Sigmoid colon (tissue), 7 donors: Measurements from ENCODE around the gene SEC24D. TPM values are rescaled to one million over a fixed set of nuclear protein-coding genes. Genes with fewer than 3 reads are reported as not detected.

Experiments
- DNase-seq: peaks from one replicate; pipeline ENCODE4 v3.0.0-alpha.2; 2019
- H3K27ac ChIP-seq, 4 donors: fragments of 200-600 bp; sonication (generic); one replicate each; pipeline ENCODE4 v1.5.1; 2016 to 2019; ENCODE audit warnings: mild to moderate bottlenecking in 1 of 4
- H3K27me3 ChIP-seq, 3 donors: fragments of 200-600 bp; sonication (generic); one replicate each; pipeline ENCODE4 v1.5.1; 2019; ENCODE audit warnings: mild to moderate bottlenecking in 1 of 3
- H3K36me3 ChIP-seq, 4 donors: fragments of 200-600 bp; sonication (generic); one replicate each; pipeline ENCODE4 v1.5.1; 2016 to 2019
- H3K4me1 ChIP-seq, 4 donors: fragments of 200-600 bp; sonication (generic); one replicate each; pipeline ENCODE4 v1.5.1; 2017 to 2019
- H3K4me3 ChIP-seq, 4 donors: fragments of 200-600 bp; sonication (generic); one replicate each; pipeline ENCODE4 v1.5.1; 2017 to 2019; ENCODE audit warnings: mild to moderate bottlenecking in 2 of 4, moderate library complexity in 1 of 4
- H3K9me3 ChIP-seq, 4 donors: fragments of 200-600 bp in 3 of 4; sonication (generic) in 3 of 4; one replicate each; pipeline versions ENCODE4 v1.5.1 to v1.6.1; 2013 to 2019
- EP300 ChIP-seq, 4 donors: sonication (generic); formaldehyde crosslinking; IDR thresholded peaks; one replicate each; pipeline ENCODE4 v1.6.1; 2017; ENCODE audit warnings: antibody characterized with exemption in 4 of 4
- POLR2A ChIP-seq, 2 donors: fragments of 450-650 bp; IDR thresholded peaks; one replicate each; pipeline ENCODE4 v1.6.1; 2016; ENCODE audit warnings: antibody characterized with exemption in 2 of 2, mild to moderate bottlenecking in 2 of 2, moderate library complexity in 2 of 2
- POLR2AphosphoS5 ChIP-seq, 4 donors: sonication (generic); formaldehyde crosslinking; IDR thresholded peaks; one replicate each; pipeline ENCODE4 v1.6.1; 2017; ENCODE audit warnings: antibody characterized with exemption in 4 of 4
- WGBS, 2 donors: extraction: QIAGEN DNeasy Blood & Tissue Kit; methylation state at CpG; one replicate each; pipeline ENCODE4 v1.1.7; 2013; 5-methylcytosine and 5-hydroxymethylcytosine counted together
- intact Hi-C: fragments of 100-400 bp; cut with DNase I; formaldehyde crosslinking; loops from one replicate; pipeline ENCODE4 v1.15.1; 2023
- polyA plus RNA-seq, 3 donors: library from polyadenylated mRNA; stranded (reverse); fragments of 200-250 nt; gene quantifications; one replicate each; pipeline ENCODE4 v1.2.3, GENCODE V29; 2013
- total RNA-seq, 4 donors: library from RNA; depleted of rRNA; stranded (reverse); fragments of >200 nt; gene quantifications; one replicate each; pipeline ENCODE4 v1.1.0, GENCODE V29; 2016
- TF ChIP-seq, protein P1 (sequence below), 4 experiments: fragments of 450-650 bp in 3 of 4; fragments of 200-600 bp in 1 of 4; IDR thresholded peaks; one replicate each; pipeline ENCODE4 v1.5.1; 2016 to 2019; ENCODE audit warnings: antibody characterized with exemption in 4 of 4, mild to moderate bottlenecking in 3 of 4, moderate library complexity in 2 of 4
- donor health status: healthy with polysubstance abuse.
- donor health status: Bipolar disorder and iron deficiency.
- donor health status: healthy.

The SEC24D gene
- total and polyA plus RNA-seq, 7 donors: 18.6 to 42.4 (median 27.6) TPM

DNA sequence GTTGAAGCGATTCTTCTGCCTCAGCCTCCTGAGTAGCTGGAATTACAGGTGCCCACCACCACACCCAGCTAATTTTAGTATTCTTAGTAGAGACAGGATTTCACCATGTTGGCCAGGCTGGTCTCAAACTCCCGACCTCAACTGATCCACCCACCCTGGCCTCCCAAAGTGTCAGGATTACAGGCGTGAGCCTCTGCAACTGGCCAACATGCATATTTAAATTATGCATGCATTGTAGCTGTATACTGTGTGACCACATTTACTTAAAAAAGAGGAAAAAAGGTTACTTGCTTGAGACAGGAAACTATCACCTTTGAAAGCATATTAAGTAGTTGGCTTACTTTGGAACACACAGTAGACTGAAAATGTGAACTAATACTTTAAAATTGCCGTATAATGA lies 121.2 kb downstream of the SEC24D start:
- Histone ChIP-seq H3K36me3 (peaks cover 8 to 38% (median 13%) of the 10 kb centered on the region in 4 donors), H3K27me3 (no peaks in the 10 kb centered on the region), H3K27ac (no peak overlapping the region), H3K4me1 (no peaks in the 10 kb centered on the region), H3K9me3 (no peaks in the 10 kb centered on the region), H3K4me3 (no peak overlapping the region)
- intact Hi-C loops: no loop called here
- no peak for TF ChIP-seq EP300 (IDR thresholded peaks at IDR 0.05)
- no peak for TF ChIP-seq POLR2A (IDR thresholded peaks at IDR 0.05)
- TF ChIP-seq, protein P1, sequence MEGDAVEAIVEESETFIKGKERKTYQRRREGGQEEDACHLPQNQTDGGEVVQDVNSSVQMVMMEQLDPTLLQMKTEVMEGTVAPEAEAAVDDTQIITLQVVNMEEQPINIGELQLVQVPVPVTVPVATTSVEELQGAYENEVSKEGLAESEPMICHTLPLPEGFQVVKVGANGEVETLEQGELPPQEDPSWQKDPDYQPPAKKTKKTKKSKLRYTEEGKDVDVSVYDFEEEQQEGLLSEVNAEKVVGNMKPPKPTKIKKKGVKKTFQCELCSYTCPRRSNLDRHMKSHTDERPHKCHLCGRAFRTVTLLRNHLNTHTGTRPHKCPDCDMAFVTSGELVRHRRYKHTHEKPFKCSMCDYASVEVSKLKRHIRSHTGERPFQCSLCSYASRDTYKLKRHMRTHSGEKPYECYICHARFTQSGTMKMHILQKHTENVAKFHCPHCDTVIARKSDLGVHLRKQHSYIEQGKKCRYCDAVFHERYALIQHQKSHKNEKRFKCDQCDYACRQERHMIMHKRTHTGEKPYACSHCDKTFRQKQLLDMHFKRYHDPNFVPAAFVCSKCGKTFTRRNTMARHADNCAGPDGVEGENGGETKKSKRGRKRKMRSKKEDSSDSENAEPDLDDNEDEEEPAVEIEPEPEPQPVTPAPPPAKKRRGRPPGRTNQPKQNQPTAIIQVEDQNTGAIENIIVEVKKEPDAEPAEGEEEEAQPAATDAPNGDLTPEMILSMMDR (IDR thresholded peaks at IDR 0.05): no peak
- no peak for TF ChIP-seq POLR2AphosphoS5 (IDR thresholded peaks at IDR 0.05)
- no peak for DNase-seq
- 95 to 96% methylated on average over 4 of the region's 4 CpGs for WGBS, 2 donors

DNA sequence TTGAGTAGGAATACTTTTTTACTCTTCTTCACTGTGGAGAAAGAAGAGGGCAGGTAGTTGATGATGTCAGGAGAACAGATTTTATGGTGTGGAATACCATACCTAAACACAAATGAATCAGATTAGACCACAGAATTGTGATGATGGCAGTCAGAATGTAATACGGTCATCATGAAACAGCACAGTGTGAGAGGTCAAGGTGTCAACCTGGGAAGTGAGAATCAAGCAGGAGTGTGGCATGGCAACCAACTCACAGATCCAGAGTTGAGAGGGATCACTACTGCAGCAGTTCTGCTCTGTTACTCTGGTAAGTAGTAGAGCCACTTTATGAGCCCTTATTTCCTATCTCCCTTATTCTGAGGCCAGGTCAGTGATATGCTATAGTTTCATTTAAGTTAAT lies 123.1 kb downstream of the SEC24D start:
- Histone ChIP-seq H3K27ac (no peak overlapping the region), H3K4me1 (no peaks in the 10 kb centered on the region), H3K27me3 (no peaks in the 10 kb centered on the region), H3K9me3 (no peaks in the 10 kb centered on the region), H3K36me3 (peaks cover 8 to 56% (median 14%) of the 10 kb centered on the region in 4 donors), H3K4me3 (no peak overlapping the region)
- WGBS, 2 donors: 88 to 92% methylated on average over 1 of the region's 1 CpG
- no peak for DNase-seq
- TF ChIP-seq EP300 (IDR thresholded peaks at IDR 0.05): no peak
- TF ChIP-seq POLR2AphosphoS5 (IDR thresholded peaks at IDR 0.05): no peak
- intact Hi-C loops: no loop called here

DNA sequence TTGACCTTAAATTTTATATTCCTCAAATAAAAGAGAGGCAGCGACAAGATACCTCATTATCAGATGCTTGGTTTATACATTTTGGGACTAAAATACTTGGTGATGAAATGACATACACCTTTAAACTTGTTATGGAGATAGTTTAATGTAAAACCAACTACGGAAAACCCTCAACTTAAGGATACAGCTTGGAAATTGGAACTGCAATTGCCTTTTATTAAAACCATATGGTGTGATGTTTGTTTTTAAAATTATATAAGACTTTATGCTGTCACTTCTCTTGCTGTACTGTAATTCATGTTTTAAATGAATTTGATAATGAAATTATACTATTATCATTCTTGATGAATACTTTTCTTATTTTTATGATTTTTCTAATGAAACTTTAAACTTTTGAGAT lies 124.9 kb downstream of the SEC24D start:
- intact Hi-C loops: no loop called here
- H3K4me3 ChIP-seq: no peak overlapping the region
- TF ChIP-seq, protein P1 (IDR thresholded peaks at IDR 0.05): no peak
- TF ChIP-seq EP300 (IDR thresholded peaks at IDR 0.05) (no peak), POLR2A (IDR thresholded peaks at IDR 0.05) (no peak), POLR2AphosphoS5 (IDR thresholded peaks at IDR 0.05) (no peak)
- peaks cover 8 to 74% (median 21%) of the 10 kb centered on the region in 4 donors for H3K36me3 ChIP-seq
- H3K27ac ChIP-seq: no peak overlapping the region
- H3K9me3 ChIP-seq: no peaks in the 10 kb centered on the region
- no peaks in the 10 kb centered on the region for H3K4me1 ChIP-seq
- WGBS, 2 donors: 96 to 97% methylated on average over 2 of the region's 2 CpGs
- no peaks in the 10 kb centered on the region for H3K27me3 ChIP-seq
- DNase-seq: no peak

DNA sequence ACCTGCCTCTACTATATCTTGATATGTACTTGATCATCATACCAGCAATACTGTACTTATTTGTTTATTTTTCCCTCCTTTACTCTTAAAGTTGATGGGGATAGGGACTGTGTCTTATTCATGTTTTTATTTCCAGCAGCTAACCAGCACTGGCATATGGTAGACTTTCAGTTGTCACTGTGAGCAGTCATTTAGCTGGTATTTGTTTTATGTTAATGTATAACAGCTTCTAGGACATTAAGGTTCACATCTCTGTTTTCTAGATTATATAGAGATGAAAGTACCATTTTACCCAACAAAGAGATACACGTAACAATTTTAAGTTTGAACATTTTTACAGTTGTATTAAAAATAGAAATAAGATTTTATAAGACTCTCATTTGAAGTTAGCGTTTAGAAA lies 132.8 kb downstream of the SEC24D start:
- TF ChIP-seq POLR2A (IDR thresholded peaks at IDR 0.05): no peak
- TF ChIP-seq, protein P1 (IDR thresholded peaks at IDR 0.05): no peak
- no peak for TF ChIP-seq POLR2AphosphoS5 (IDR thresholded peaks at IDR 0.05)
- TF ChIP-seq EP300 (IDR thresholded peaks at IDR 0.05): no peak
- intact Hi-C loops: no loop called here
- Histone ChIP-seq H3K4me3 (no peak overlapping the region), H3K4me1 (peaks cover 0 to 3% (median 0%) of the 10 kb centered on the region in 4 donors), H3K9me3 (no peaks in the 10 kb centered on the region), H3K36me3 (peaks cover 6 to 100% (median 30%) of the 10 kb centered on the region in 4 donors), H3K27me3 (no peaks in the 10 kb centered on the region), H3K27ac (no peak overlapping the region)
- WGBS, 2 donors: 25 to 73% methylated on average over 2 of the region's 2 CpGs
- DNase-seq: no peak

DNA sequence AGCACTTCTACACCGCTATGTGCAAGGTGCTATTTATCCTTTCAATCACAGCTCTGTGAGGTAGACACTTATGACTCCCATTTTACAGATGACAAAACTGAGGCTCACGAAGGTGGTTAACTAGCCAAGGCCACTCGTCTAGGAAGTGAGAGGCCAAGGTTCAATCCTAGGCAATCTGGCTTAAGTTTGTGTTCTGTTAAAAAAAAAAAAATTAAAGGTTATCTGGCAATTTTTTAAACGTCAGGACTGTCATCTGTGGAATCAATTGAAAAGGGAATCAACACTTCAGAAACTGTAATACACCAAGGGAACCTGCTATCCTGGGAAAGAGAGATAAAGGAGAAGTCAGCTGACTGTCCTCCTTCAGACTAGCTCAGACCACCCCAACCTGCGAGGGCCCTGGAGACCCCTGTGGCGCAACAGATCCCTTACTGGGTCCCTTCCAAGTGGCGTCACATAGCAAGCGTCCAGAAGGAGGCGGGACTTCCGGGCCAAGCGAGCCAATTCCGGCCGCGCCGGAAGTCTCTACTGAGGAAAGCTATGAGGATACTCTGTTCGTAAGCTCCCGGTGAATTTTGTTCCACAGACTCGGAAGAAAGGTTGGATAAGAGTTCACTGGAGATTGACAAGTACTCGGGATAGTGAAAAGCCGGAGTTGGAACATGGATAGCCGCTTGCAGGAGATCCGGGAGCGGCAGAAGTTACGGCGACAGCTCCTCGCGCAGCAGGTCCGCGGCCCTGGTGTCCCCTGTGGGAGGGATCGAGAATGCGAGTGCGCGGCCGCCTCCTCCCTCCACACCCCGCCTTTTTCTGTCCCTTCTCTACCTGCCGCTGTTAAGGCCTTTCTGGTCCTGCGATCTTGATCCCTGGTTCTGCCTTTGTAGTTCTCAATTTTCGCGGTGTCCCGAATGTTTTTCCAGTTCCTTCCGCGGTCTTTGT lies 150.8 kb downstream of the SEC24D start, which contains the start of gene METTL14:
TSS of gene METTL14 (plus strand) at position 520 of the 939 bp plus-strand sequence. CDS start at position 663, 143 bp downstream.
- H3K27me3 ChIP-seq: no peaks in the 10 kb centered on the region
- peak within 1 kb of the TSS; percentile 57 to 68 (median 64) for H3K4me3 ChIP-seq
- peak; percentile 97 for DNase-seq
- H3K36me3 ChIP-seq: peaks cover 0 to 23% (median 8%) of the 10 kb centered on the region in 4 donors
- TF ChIP-seq POLR2AphosphoS5 (IDR thresholded peaks at IDR 0.05) (peak; percentile 81 to 88 (median 85)), EP300 (IDR thresholded peaks at IDR 0.05) (no peak), POLR2A (IDR thresholded peaks at IDR 0.05) (peak; percentile 51)
- TF ChIP-seq, protein P1 (IDR thresholded peaks at IDR 0.05): peak in 1 of 4 experiments; percentile 35
- H3K4me1 ChIP-seq: peaks cover 0 to 18% (median 16%) of the 10 kb centered on the region in 4 donors
- intact Hi-C loops: loop anchor here (5.0 kb wide), 1 partner anchor 408 kb away; no protein-coding TSS in a partner anchor
- no peaks in the 10 kb centered on the region for H3K9me3 ChIP-seq
- WGBS, 2 donors: 4 to 5% methylated on average over 42 of the region's 42 CpGs
- peak within 1 kb of the TSS; percentile 90 to 92 (median 90) for H3K27ac ChIP-seq
